GM12878 (cell line): ENCODE data around the gene MBD5. TPM values are rescaled to one million over a fixed set of nuclear protein-coding genes. Genes with fewer than 3 reads are reported as not detected.

Source experiments
- ATAC-seq: fragments of 200-7000 bp; cut with Tn5 transposase; 3 replicates; pipeline ENCODE4 v1.9.1; 2020; ENCODE audit warnings: mild to moderate bottlenecking, moderate library complexity
- BruUV-seq: library from RNA; stranded (reverse); fragments of 400-500 nt; replicated peaks from 2 replicates; lab custom pipeline; 2021; lab: Mats Ljungman, UMichigan
- CTCF ChIA-PET: fragments of 300-600 bp; sonication (Branson Sonifier 250); formaldehyde crosslinking; extraction: SDS; loops from one replicate; lab custom pipeline; 2021; ENCODE audit warnings: inconsistent platforms; lab: Yijun Ruan, JAX
- POLR2A ChIA-PET: fragments of 350-600 bp; formaldehyde crosslinking; extraction: SDS; loops from one replicate; lab custom pipeline; 2021; ENCODE audit warnings: inconsistent platforms; lab: Charles Lee
- RAD21 ChIA-PET: fragments of 300-600 bp; sonication (Branson Sonifier 250); formaldehyde crosslinking; loops from one replicate; lab custom pipeline; 2023; ENCODE audit warnings: antibody characterized with exemption; ENCODE audit not compliant: unreplicated experiment; lab: Charles Lee
- SMC1A ChIA-PET: fragments of 300-600 bp; sonication (Branson Sonifier 250); formaldehyde crosslinking; loops from one replicate; lab custom pipeline; 2023; ENCODE audit not compliant: unreplicated experiment, uncharacterized antibody; lab: Charles Lee
- DNase-seq: peaks from one replicate; pipeline ENCODE4 v3.0.0-alpha.2; 2011; ENCODE audit warnings: low read depth, low spot score
- FAIRE-seq: peaks from 3 replicates; lab custom pipeline; 2011; peaks lifted over from hg19 to GRCh38; lab: Jason Lieb, UNC
- H2AFZ ChIP-seq: 2 replicates; pipeline ENCODE4 v1.6.0; 2011; ENCODE audit warnings: low read depth, low read length, control low read depth; ENCODE audit not compliant: control insufficient read depth
- H3K27ac ChIP-seq: 2 replicates; pipeline ENCODE4 v1.5.1; 2011; ENCODE audit warnings: control low read depth; ENCODE audit not compliant: control insufficient read depth, insufficient read depth
- H3K27me3 ChIP-seq, 2 experiments: replicated peaks in 1 of 2; 2 replicates each; pipeline versions ENCODE4 v1.6.0 to v1.6.1; 2011; ENCODE audit warnings: low read length in 1 of 2; ENCODE audit not compliant: control insufficient read depth in 2 of 2, insufficient read depth in 2 of 2
- H3K36me3 ChIP-seq, 2 experiments: 2 replicates each; pipeline ENCODE4 v1.5.1; 2011; ENCODE audit warnings: low read length in 1 of 2; ENCODE audit not compliant: control insufficient read depth in 2 of 2, insufficient read depth in 2 of 2
- H3K4me1 ChIP-seq: 2 replicates; pipeline ENCODE4 v1.6.1; 2011; ENCODE audit warnings: mild to moderate bottlenecking, low read length, moderate library complexity, mixed read lengths; ENCODE audit not compliant: control insufficient read depth, insufficient read depth
- H3K4me2 ChIP-seq: 2 replicates; pipeline ENCODE4 v1.6.0; 2011; ENCODE audit warnings: control low read depth; ENCODE audit not compliant: control insufficient read depth, insufficient read depth
- H3K4me3 ChIP-seq: fragments of 200-600 bp; sonication (generic); 2 replicates; pipeline ENCODE4 v1.5.1; 2016
- H3K79me2 ChIP-seq: 2 replicates; pipeline ENCODE4 v1.6.0; 2011; ENCODE audit warnings: low read length; ENCODE audit not compliant: control insufficient read depth, insufficient read depth
- H3K9ac ChIP-seq: 2 replicates; pipeline ENCODE4 v1.8.0; 2011; ENCODE audit warnings: low read length, control low read depth, mixed read lengths; ENCODE audit not compliant: control insufficient read depth, insufficient read depth
- H3K9me3 ChIP-seq: replicated peaks from 3 replicates; pipeline ENCODE4 v1.5.1; 2011; ENCODE audit warnings: mild to moderate bottlenecking, low read length; ENCODE audit not compliant: control insufficient read depth, insufficient read depth
- H4K20me1 ChIP-seq: 2 replicates; pipeline ENCODE4 v1.6.0; 2011; ENCODE audit not compliant: control insufficient read depth, insufficient read depth
- MXI1 ChIP-seq: fragments of 150-350 bp; IDR thresholded peaks from 2 replicates; pipeline ENCODE4 v1.6.1; 2011; ENCODE audit warnings: low read depth, mild to moderate bottlenecking, inconsistent platforms, low read length, improper control_type of control experiment
- NFYA ChIP-seq: IDR thresholded peaks from 2 replicates; pipeline ENCODE4 v1.6.1; 2011; ENCODE audit warnings: low read depth, mild to moderate bottlenecking, low read length, improper control_type of control experiment, borderline replicate concordance
- SIN3A ChIP-seq: IDR thresholded peaks from 2 replicates; pipeline ENCODE4 v1.6.1; 2012; ENCODE audit warnings: low read depth, low read length, improper control_type of control experiment
- SMARCA5 ChIP-seq: fragments of 450-650 bp; IDR thresholded peaks from 2 replicates; pipeline ENCODE4 v1.6.1; 2017; ENCODE audit warnings: mild to moderate bottlenecking
- SRF ChIP-seq, 2 experiments: IDR thresholded peaks; 2 replicates each; pipeline ENCODE4 v1.6.1; 2011; ENCODE audit warnings: low read depth in 2 of 2, low read length in 2 of 2, mild to moderate bottlenecking in 1 of 2, moderate library complexity in 1 of 2
- TCF12 ChIP-seq: IDR thresholded peaks from 2 replicates; pipeline ENCODE4 v1.6.1; 2011; ENCODE audit warnings: low read depth, mild to moderate bottlenecking, low read length
- ZNF384 ChIP-seq: IDR thresholded peaks from 2 replicates; pipeline ENCODE4 v1.6.1; 2012; ENCODE audit warnings: low read depth, mild to moderate bottlenecking, low read length, improper control_type of control experiment, borderline replicate concordance
- ZSCAN29 ChIP-seq: fragments of 450-650 bp; IDR thresholded peaks from 2 replicates; pipeline ENCODE4 v1.6.1; 2017; ENCODE audit warnings: mild to moderate bottlenecking, moderate library complexity
- WGBS: methylation state at CpG from one replicate; pipeline ENCODE4 v1.1.6; 2016; ENCODE audit warnings: low lambda C conversion rate; ENCODE audit not compliant: insufficient replicate concordance, insufficient coverage; ENCODE audit errors: missing lambda C conversion rate; 5-methylcytosine and 5-hydroxymethylcytosine counted together
- in situ Hi-C: fragments of 300-500 bp; cut with MboI; formaldehyde crosslinking; loops from 9 replicates; pipeline ENCODE4 v1.14.3; 2018; ENCODE audit warnings: mixed read lengths
- intact Hi-C: fragments of 100-400 bp; cut with micrococcal nuclease; formaldehyde crosslinking; loops from one replicate; pipeline ENCODE4 v1.14.2; 2022; ENCODE audit not compliant: unreplicated experiment
- polyA plus RNA-seq, 11 experiments: library from polyadenylated mRNA; depleted of rRNA in 4 of 11; unstranded in 6 of 11; stranded (reverse) in 5 of 11; fragments of >200 nt; fragmentation: Nextera tagmentation in 4 of 11; fragmentation: Illumina TruSeq in 1 of 11; extraction: Ambion mirVana in 4 of 11; extraction: Trizol in 1 of 11; gene quantifications; 1 replicate in 1 of 11; 2 replicates in 10 of 11; pipeline versions ENCODE4 v1.2.1 to v1.2.3, GENCODE V29; 2011 to 2016; ENCODE audit warnings: inconsistent platforms in 2 of 11, missing spikeins in 2 of 11, low read depth in 1 of 11
- total RNA-seq, 4 experiments: library from RNA; depleted of rRNA in 3 of 4; stranded (reverse); fragments of >200 nt in 3 of 4; fragmentation: Illumina TruSeq in 1 of 4; extraction: Trizol in 1 of 4; gene quantifications; 2 replicates each; pipeline versions ENCODE4 v1.2.1 to v1.2.3, GENCODE V29; 2013 to 2021
- TF ChIP-seq, protein P1 (sequence below): IDR thresholded peaks from 2 replicates; pipeline ENCODE4 v1.6.1; 2011; ENCODE audit warnings: borderline replicate concordance, low read depth, mild to moderate bottlenecking, moderate library complexity, mixed read lengths, low read length; ENCODE audit not compliant: insufficient read depth; ENCODE audit errors: extremely low read length
- TF ChIP-seq, protein P2 (sequence below): fragments of 150-350 bp; IDR thresholded peaks from 2 replicates; pipeline ENCODE4 v1.6.1; 2014; ENCODE audit warnings: mild to moderate bottlenecking, low read depth, low read length

Gene MBD5
- total and polyA plus RNA-seq, 10 of the 15 experiments (the other 5 are each of a cell fraction or from before 2014, with no cell fraction given): 7.4 to 58.0 (median 21.2) TPM

DNA sequence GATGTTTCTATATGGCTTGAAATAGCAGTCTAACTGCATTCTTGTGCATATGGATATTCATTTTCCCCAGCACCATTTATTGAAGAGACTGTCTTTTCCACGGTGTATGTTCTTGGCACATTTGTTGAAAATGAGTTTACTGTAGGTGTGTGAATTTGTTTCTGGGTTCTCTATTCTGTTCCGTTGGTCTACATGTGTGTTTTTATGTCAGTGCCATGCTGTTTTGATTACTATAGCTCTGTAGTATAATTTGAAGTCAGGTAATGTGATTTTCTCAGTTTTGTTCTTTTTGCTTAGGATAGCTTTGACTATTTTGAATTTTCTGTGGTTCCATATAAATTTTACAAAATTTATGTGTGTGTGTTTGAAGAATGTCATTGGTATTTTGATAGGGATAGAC lies 201.0 kb downstream of the MBD5 start (continued):
- TF ChIP-seq SMARCA5 (no peak), TCF12 (no peak)

DNA sequence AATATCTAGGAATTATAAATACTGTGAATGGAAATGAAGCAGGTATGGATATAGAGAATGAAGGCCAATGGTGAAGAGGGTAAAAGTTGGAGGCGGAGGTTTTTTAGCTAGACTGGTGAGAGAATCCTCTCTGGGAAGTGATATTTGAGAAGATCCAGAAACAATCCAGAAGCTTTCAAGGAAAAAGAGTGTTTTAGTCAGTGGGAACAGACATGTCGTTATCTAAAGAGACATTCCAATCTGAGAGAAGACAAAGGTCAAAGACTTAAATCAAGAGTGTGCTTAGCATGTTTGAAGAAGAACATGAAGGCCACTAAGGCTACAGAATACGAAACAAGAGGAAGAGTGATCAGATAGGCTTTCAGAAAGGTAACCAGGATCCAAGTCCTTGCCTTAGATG lies 211.0 kb downstream of the MBD5 start:
- no peaks in the 10 kb centered on the region for H4K20me1 ChIP-seq
- H2AFZ ChIP-seq: no peak overlapping the region
- TF ChIP-seq, protein P1, sequence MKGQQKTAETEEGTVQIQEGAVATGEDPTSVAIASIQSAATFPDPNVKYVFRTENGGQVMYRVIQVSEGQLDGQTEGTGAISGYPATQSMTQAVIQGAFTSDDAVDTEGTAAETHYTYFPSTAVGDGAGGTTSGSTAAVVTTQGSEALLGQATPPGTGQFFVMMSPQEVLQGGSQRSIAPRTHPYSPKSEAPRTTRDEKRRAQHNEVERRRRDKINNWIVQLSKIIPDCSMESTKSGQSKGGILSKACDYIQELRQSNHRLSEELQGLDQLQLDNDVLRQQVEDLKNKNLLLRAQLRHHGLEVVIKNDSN: no peak
- TF ChIP-seq SRF (IDR thresholded peaks at IDR 0.05; ENCODE audit: low read depth in 2 of 2, low read length in 2 of 2) (no peak), NFYA (no peak), MXI1 (no peak), ZNF384 (no peak), SIN3A (no peak), ZSCAN29 (no peak), SMARCA5 (no peak)
- TF ChIP-seq, protein P2, sequence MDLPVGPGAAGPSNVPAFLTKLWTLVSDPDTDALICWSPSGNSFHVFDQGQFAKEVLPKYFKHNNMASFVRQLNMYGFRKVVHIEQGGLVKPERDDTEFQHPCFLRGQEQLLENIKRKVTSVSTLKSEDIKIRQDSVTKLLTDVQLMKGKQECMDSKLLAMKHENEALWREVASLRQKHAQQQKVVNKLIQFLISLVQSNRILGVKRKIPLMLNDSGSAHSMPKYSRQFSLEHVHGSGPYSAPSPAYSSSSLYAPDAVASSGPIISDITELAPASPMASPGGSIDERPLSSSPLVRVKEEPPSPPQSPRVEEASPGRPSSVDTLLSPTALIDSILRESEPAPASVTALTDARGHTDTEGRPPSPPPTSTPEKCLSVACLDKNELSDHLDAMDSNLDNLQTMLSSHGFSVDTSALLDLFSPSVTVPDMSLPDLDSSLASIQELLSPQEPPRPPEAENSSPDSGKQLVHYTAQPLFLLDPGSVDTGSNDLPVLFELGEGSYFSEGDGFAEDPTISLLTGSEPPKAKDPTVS: no peak
- TF ChIP-seq, all 136 proteins: peak for 0
- no peak overlapping the region for H3K27ac ChIP-seq
- H3K9me3 ChIP-seq: no peaks in the 10 kb centered on the region; the same call in 1 of the 3 replicates
- ChIA-PET SMC1A (interaction anchor here (1.1 kb wide), 1 partner anchor 16 kb away, joined by 3 read pairs; no protein-coding TSS in a partner anchor), POLR2A (no interaction called here), CTCF (no interaction called here), RAD21 (no interaction called here)
- no peak overlapping the region for H3K4me2 ChIP-seq
- no peak for ATAC-seq
- no peak overlapping the region for H3K9ac ChIP-seq
- DNase-seq: no peak
- in situ Hi-C loops (no loop called here), intact Hi-C loops (no loop called here)
- WGBS: 85% methylated on average over 3 of the region's 3 CpGs
- H3K4me1 ChIP-seq: no peaks in the 10 kb centered on the region
- BruUV-seq: no TSS peak
- H3K27me3 ChIP-seq: no peaks in the 10 kb centered on the region
- no peaks in the 10 kb centered on the region for H3K79me2 ChIP-seq
- peaks cover 0 to 4% of the 10 kb centered on the region in 2 experiments for H3K36me3 ChIP-seq
- no peak overlapping the region for H3K4me3 ChIP-seq
- no peak for FAIRE-seq
